Keratinocyte (primary cell): ENCODE measurements around the gene SCYGR4. TPM values are rescaled to one million over a fixed set of nuclear protein-coding genes. Genes with fewer than 3 reads are reported as not detected.
"Not testable (repeated sequence)": the region's sequence is repeated elsewhere in the genome, so short reads cannot be mapped to it uniquely, and the experiment has no call there.

Source experiments
- DNase-seq: peaks from one replicate; pipeline ENCODE4 v3.0.0-alpha.2; 2011; ENCODE audit warnings: low read depth, missing footprints, low spot score
- FAIRE-seq: peaks from 2 replicates; lab custom pipeline; 2011; peaks lifted over from hg19 to GRCh38; lab: Jason Lieb, UNC
- H2AFZ ChIP-seq: 2 replicates; pipeline ENCODE4 v1.6.0; 2012; ENCODE audit warnings: low read length, control low read depth, inconsistent platforms; ENCODE audit not compliant: control insufficient read depth
- H3K27ac ChIP-seq: 2 replicates; pipeline ENCODE4 v1.5.1; 2011; ENCODE audit warnings: low read length; ENCODE audit not compliant: control insufficient read depth, insufficient read depth
- H3K27me3 ChIP-seq: 3 replicates; pipeline ENCODE4 v1.6.0; 2011; ENCODE audit warnings: low read length; ENCODE audit not compliant: control insufficient read depth, insufficient read depth; ENCODE audit errors: extremely low read depth
- H3K36me3 ChIP-seq, 2 experiments: 2 replicates in 1 of 2; 3 replicates in 1 of 2; pipeline ENCODE4 v1.5.1; 2011; ENCODE audit warnings: low read length in 2 of 2, mild to moderate bottlenecking in 1 of 2; ENCODE audit not compliant: control insufficient read depth in 2 of 2, insufficient read depth in 2 of 2; ENCODE audit errors: extremely low read depth in 1 of 2
- H3K4me1 ChIP-seq: 3 replicates; pipeline ENCODE4 v1.5.1; 2011; ENCODE audit warnings: low read length; ENCODE audit not compliant: control insufficient read depth, insufficient read depth; ENCODE audit errors: extremely low read depth
- H3K4me2 ChIP-seq: 3 replicates; pipeline ENCODE4 v1.6.0; 2011; ENCODE audit warnings: low read depth, low read length; ENCODE audit not compliant: control insufficient read depth, insufficient read depth; ENCODE audit errors: extremely low read depth
- H3K4me3 ChIP-seq, 3 experiments: fragments of 200-600 bp in 1 of 3; sonication (generic) in 1 of 3; 2 replicates in 2 of 3; 3 replicates in 1 of 3; pipeline ENCODE4 v1.5.1; 2011 to 2016; ENCODE audit warnings: low read length in 3 of 3, mild to moderate bottlenecking in 3 of 3, control low read depth in 2 of 3, inconsistent platforms in 1 of 3, low read depth in 1 of 3, mixed read lengths in 1 of 3, mixed run types in 1 of 3, moderate library complexity in 1 of 3; ENCODE audit not compliant: control insufficient read depth in 2 of 3, insufficient read depth in 2 of 3; ENCODE audit errors: extremely low read depth in 1 of 3
- H3K79me2 ChIP-seq: 2 replicates; pipeline ENCODE4 v1.6.0; 2012; ENCODE audit warnings: low read length; ENCODE audit not compliant: control insufficient read depth, insufficient read depth
- H3K9ac ChIP-seq: 3 replicates; pipeline ENCODE4 v1.6.0; 2011; ENCODE audit warnings: low read length; ENCODE audit not compliant: control insufficient read depth, insufficient read depth; ENCODE audit errors: extremely low read depth
- H3K9me1 ChIP-seq: 3 replicates; pipeline ENCODE4 v1.6.0; 2011; ENCODE audit warnings: low read length; ENCODE audit not compliant: control insufficient read depth, insufficient read depth; ENCODE audit errors: extremely low read depth
- H3K9me3 ChIP-seq: 2 replicates; pipeline ENCODE4 v1.5.1; 2012; ENCODE audit warnings: low read depth, low read length; ENCODE audit not compliant: control insufficient read depth
- H4K20me1 ChIP-seq: 3 replicates; pipeline ENCODE4 v1.6.0; 2011; ENCODE audit warnings: low read length; ENCODE audit not compliant: control insufficient read depth, insufficient read depth; ENCODE audit errors: extremely low read depth
- CTCF ChIP-seq, 3 experiments: IDR thresholded peaks in 1 of 3; conservative IDR thresholded peaks in 1 of 3; optimal IDR thresholded peaks in 1 of 3; 2 replicates in 2 of 3; 3 replicates in 1 of 3; pipeline versions ENCODE3 to v1.5.1; 2011; ENCODE audit warnings: low read length in 3 of 3, mild to moderate bottlenecking in 3 of 3, moderate library complexity in 2 of 3, control low read depth in 1 of 3, inconsistent platforms in 1 of 3; ENCODE audit not compliant: insufficient read depth in 2 of 3; ENCODE audit errors: extremely low read depth in 1 of 3
- EZH2 ChIP-seq: IDR thresholded peaks from one replicate; pipeline ENCODE4 v1.6.1; 2012; ENCODE audit warnings: inconsistent platforms, mild to moderate bottlenecking, low read length, moderate library complexity
- dilution Hi-C: fragments of 300-500 bp; cut with MboI; formaldehyde crosslinking; loops from one replicate; pipeline ENCODE4 v1.7.0; 2020; ENCODE audit warnings: low sequenced_read_pairs; ENCODE audit not compliant: extremely low pct_ligation_motif_present
- polyA plus RNA-seq, 5 experiments: library from polyadenylated mRNA; depleted of rRNA in 3 of 5; stranded (reverse) in 3 of 5; stranded (forward) in 1 of 5; unstranded in 1 of 5; fragments of >200 nt; gene quantifications; 1 replicate in 1 of 5; 2 replicates in 3 of 5; 3 replicates in 1 of 5; pipeline versions ENCODE4 v1.2.1 to v1.2.3, GENCODE V29; 2011 to 2012; ENCODE audit warnings: missing spikeins in 2 of 5, low read depth in 1 of 5, low replicate concordance in 1 of 5

Gene SCYGR4
- polyA plus RNA-seq, 1 donor (not counting 4 experiments of a cell fraction or from before 2014, with no cell fraction given): not detected

DNA sequence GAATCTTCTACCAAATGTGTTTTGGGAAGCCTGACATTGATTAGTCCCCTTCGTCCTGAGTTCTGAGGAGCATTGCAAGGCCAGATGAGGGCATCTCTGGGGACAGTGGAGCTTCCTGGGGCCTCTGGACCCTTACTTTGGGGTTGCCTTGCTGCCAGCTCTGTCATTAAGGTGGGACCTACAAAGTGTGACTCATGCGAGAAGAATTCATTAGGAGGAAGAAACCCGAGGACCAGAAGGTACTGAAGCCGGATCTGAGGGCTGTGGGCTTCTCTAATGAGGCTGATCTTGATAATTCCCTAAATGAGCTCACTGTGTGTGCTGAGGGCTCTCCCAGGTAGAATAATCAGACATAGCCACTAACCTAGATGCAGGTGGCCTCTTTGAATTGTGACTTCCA lies 19.3 kb upstream of the SCYGR4 start:
- Histone ChIP-seq H3K27ac (no peak overlapping the region), H3K36me3 (no peaks in the 10 kb centered on the region), H4K20me1 (no peaks in the 10 kb centered on the region), H3K9ac (no peak overlapping the region), H3K79me2 (no peaks in the 10 kb centered on the region), H3K9me3 (no peaks in the 10 kb centered on the region), H3K4me3 (no peak overlapping the region), H3K9me1 (no peaks in the 10 kb centered on the region), H3K4me2 (no peak overlapping the region), H3K27me3 (no peaks in the 10 kb centered on the region), H3K4me1 (peaks cover 2% of the 10 kb centered on the region), H2AFZ (no peak overlapping the region)
- dilution Hi-C loops: no loop called here
- no peak for DNase-seq
- no peak for TF ChIP-seq EZH2
- TF ChIP-seq CTCF (optimal IDR thresholded peaks at IDR 0.05 in 1 of 3, IDR thresholded peaks at IDR 0.05 in 1 of 3, conservative IDR thresholded peaks at IDR 0.05 in 1 of 3; ENCODE audit: extremely low read depth in 1 of 3, insufficient read depth in 2 of 3, low read length in 3 of 3): no peak
- no peak for FAIRE-seq

GRCh38 chr2:227598835-227599503 lies 18.3 kb upstream of the SCYGR4 start, which contains the start of gene SCYGR2:
SCYGR2 (plus strand) TSS chr2:227598893; CDS start chr2:227598893, 0 bp downstream.
- H3K27ac ChIP-seq, H3K27me3 ChIP-seq, H3K79me2 ChIP-seq, H3K4me1 ChIP-seq, H3K4me3 ChIP-seq, H3K9me3 ChIP-seq, H3K36me3 ChIP-seq, FAIRE-seq, H3K9me1 ChIP-seq, H4K20me1 ChIP-seq, H3K4me2 ChIP-seq, H2AFZ ChIP-seq, DNase-seq, dilution Hi-C loops, H3K9ac ChIP-seq: not testable (repeated sequence)

- no peak overlapping the region for H3K4me2 ChIP-seq
- peaks cover 2% of the 10 kb centered on the region for H3K4me1 ChIP-seq
- TF ChIP-seq EZH2 (no peak), CTCF (optimal IDR thresholded peaks at IDR 0.05 in 1 of 3, IDR thresholded peaks at IDR 0.05 in 1 of 3, conservative IDR thresholded peaks at IDR 0.05 in 1 of 3; ENCODE audit: extremely low read depth in 1 of 3, insufficient read depth in 2 of 3, low read length in 3 of 3) (no peak)
- no peak overlapping the region for H3K27ac ChIP-seq
- H3K9me1 ChIP-seq: no peaks in the 10 kb centered on the region
- H3K4me3 ChIP-seq: no peak overlapping the region
- H3K79me2 ChIP-seq: no peaks in the 10 kb centered on the region
- H3K36me3 ChIP-seq: no peaks in the 10 kb centered on the region
- no peaks in the 10 kb centered on the region for H3K9me3 ChIP-seq
- no peaks in the 10 kb centered on the region for H3K27me3 ChIP-seq
- no peak overlapping the region for H2AFZ ChIP-seq
- FAIRE-seq: no peak
- H4K20me1 ChIP-seq: no peaks in the 10 kb centered on the region
- dilution Hi-C loops: no loop called here
- no peak overlapping the region for H3K9ac ChIP-seq
- no peak for DNase-seq
Observed at GRCh38 chr2:227602358-227602757, 14.9 kb upstream of the SCYGR4 start.
